Globus pallidus (tissue), 1 donor: ENCODE measurements around the gene NEUROG1.
"Not testable (repeated sequence)": the region's sequence is repeated elsewhere in the genome, so short reads cannot be mapped to it uniquely, and the experiment has no call there.

ENCODE experiments used
- DNase-seq: peaks from one replicate; pipeline ENCODE4 v3.0.0-alpha.2; 2015; ENCODE audit warnings: low spot score

NEUROG1 gene

GRCh38 chr5:135537271-135537670 is 1.5 kb upstream of the NEUROG1 start:
- no peak for DNase-seq

GRCh38 chr5:135535420-135535819 is 344 bp downstream of the NEUROG1 start:
- DNase-seq = no peak

- no peak for DNase-seq
Observed at GRCh38 chr5:135534609-135535419, 950 bp downstream of the NEUROG1 start.

- DNase-seq = no peak
Observed at GRCh38 chr5:135533794-135534193, 2.0 kb downstream of the NEUROG1 start.

GRCh38 chr5:135533334-135533733 is 2.4 kb downstream of the NEUROG1 start:
- DNase-seq = no peak

GRCh38 chr5:135529576-135529975 is 6.2 kb downstream of the NEUROG1 start:
- not testable (repeated sequence) for DNase-seq

- DNase-seq = no peak
Observed at GRCh38 chr5:135526924-135527323, 8.8 kb downstream of the NEUROG1 start.

- DNase-seq = no peak
Observed at GRCh38 chr5:135521964-135522363, 13.8 kb downstream of the NEUROG1 start.

- no peak for DNase-seq
Observed at GRCh38 chr5:135517631-135518030, 18.1 kb downstream of the NEUROG1 start.

GRCh38 chr5:135514116-135514515 is 21.6 kb downstream of the NEUROG1 start:
- no peak for DNase-seq

- no peak for DNase-seq
Observed at GRCh38 chr5:135511761-135512575, 23.8 kb downstream of the NEUROG1 start.

GRCh38 chr5:135509995-135510394 is 25.8 kb downstream of the NEUROG1 start:
- no peak for DNase-seq

GRCh38 chr5:135508496-135509005 is 27.2 kb downstream of the NEUROG1 start:
- no peak for DNase-seq

- DNase-seq = no peak
Observed at GRCh38 chr5:135505973-135506372, 29.8 kb downstream of the NEUROG1 start.

- no peak for DNase-seq
Observed at GRCh38 chr5:135504376-135504775, 31.4 kb downstream of the NEUROG1 start.

GRCh38 chr5:135503871-135504270 is 31.9 kb downstream of the NEUROG1 start:
- no peak for DNase-seq

GRCh38 chr5:135502836-135503520 is 32.8 kb downstream of the NEUROG1 start:
- no peak for DNase-seq

- no peak for DNase-seq
Observed at GRCh38 chr5:135501965-135502364, 33.8 kb downstream of the NEUROG1 start.

GRCh38 chr5:135498637-135498995 is 37.1 kb downstream of the NEUROG1 start:
- DNase-seq = no peak

- no peak for DNase-seq
Observed at GRCh38 chr5:135497971-135498636, 37.7 kb downstream of the NEUROG1 start.

- not testable (repeated sequence) for DNase-seq
Observed at GRCh38 chr5:135495531-135495930, 40.2 kb downstream of the NEUROG1 start.

GRCh38 chr5:135494196-135494595 is 41.6 kb downstream of the NEUROG1 start:
- no peak for DNase-seq
